HepG2 (cell line): ENCODE results near the gene CSTPP1. TPM values are rescaled to one million over a fixed set of nuclear protein-coding genes. Genes with fewer than 3 reads are reported as not detected.

Experiments used
- CBX5 ChIP-seq: sonication (generic); formaldehyde crosslinking; IDR thresholded peaks from 2 replicates; pipeline ENCODE4 v1.4.0; 2020; ENCODE audit warnings: missing genetic modification reagents, borderline replicate concordance
- CHCHD3 ChIP-seq: sonication (generic); formaldehyde crosslinking; IDR thresholded peaks from 2 replicates; pipeline ENCODE4 v1.8.0; 2022; ENCODE audit warnings: mild to moderate bottlenecking, missing genetic modification reagents, moderate library complexity
- EP300 ChIP-seq, 3 experiments: sonication (generic) in 1 of 3; formaldehyde crosslinking in 1 of 3; IDR thresholded peaks; 2 replicates each; pipeline versions ENCODE4 v1.5.1 to v1.6.1; 2011 to 2020; ENCODE audit warnings: low read depth in 2 of 3, low read length in 2 of 3, borderline replicate concordance in 1 of 3, improper control_type of control experiment in 1 of 3, mild to moderate bottlenecking in 1 of 3, missing genetic modification reagents in 1 of 3, moderate library complexity in 1 of 3
- FOXA3 ChIP-seq: IDR thresholded peaks from 2 replicates; pipeline ENCODE4 v1.6.1; 2016; ENCODE audit warnings: missing genetic modification reagents, missing compliant biosample characterization
- FOXJ3 ChIP-seq: sonication (generic); formaldehyde crosslinking; IDR thresholded peaks from 2 replicates; pipeline ENCODE4 v1.4.0; 2020; ENCODE audit warnings: missing genetic modification reagents, mild to moderate bottlenecking, borderline replicate concordance
- HNF4A ChIP-seq: sonication (generic); formaldehyde crosslinking; IDR thresholded peaks from 2 replicates; pipeline ENCODE4 v1.4.0; 2020; ENCODE audit warnings: missing genetic modification reagents
- ISL2 ChIP-seq: sonication (generic); formaldehyde crosslinking; IDR thresholded peaks from 2 replicates; pipeline ENCODE4 v1.5.0; 2020; ENCODE audit warnings: missing genetic modification reagents
- KDM3A ChIP-seq: IDR thresholded peaks from 2 replicates; pipeline ENCODE4 v1.6.1; 2018; ENCODE audit warnings: low read depth, missing compliant biosample characterization
- LCORL ChIP-seq, 2 experiments: fragments of 450-650 bp in 1 of 2; sonication (generic) in 1 of 2; formaldehyde crosslinking in 1 of 2; IDR thresholded peaks; 2 replicates each; pipeline versions ENCODE4 v1.5.0 to v1.6.1; 2017 to 2020; ENCODE audit warnings: antibody characterized with exemption in 1 of 2, missing genetic modification reagents in 1 of 2
- MED1 ChIP-seq: sonication (generic); formaldehyde crosslinking; IDR thresholded peaks from 2 replicates; pipeline ENCODE4 v1.4.0; 2020; ENCODE audit warnings: missing genetic modification reagents
- MNT ChIP-seq: fragments of 450-650 bp; IDR thresholded peaks from 2 replicates; pipeline ENCODE4 v1.6.1; 2016
- NFKBIZ ChIP-seq: IDR thresholded peaks from 2 replicates; pipeline ENCODE4 v1.6.1; 2018; ENCODE audit warnings: missing genetic modification reagents, missing compliant biosample characterization
- NR2F2 ChIP-seq: IDR thresholded peaks from 2 replicates; pipeline ENCODE4 v1.6.1; 2012; ENCODE audit warnings: low read depth, inconsistent platforms, borderline replicate concordance
- PBX3 ChIP-seq: sonication (generic); formaldehyde crosslinking; IDR thresholded peaks from 2 replicates; pipeline ENCODE4 v1.8.1; 2023; ENCODE audit warnings: missing genetic modification reagents, inconsistent platforms, borderline replicate concordance
- PPARG ChIP-seq: conservative IDR thresholded peaks from 2 replicates; pipeline ENCODE4 v1.6.1; 2016; ENCODE audit warnings: missing biosample characterization, missing genetic modification reagents
- RARA ChIP-seq: IDR thresholded peaks from 2 replicates; pipeline ENCODE4 v1.6.1; 2016; ENCODE audit warnings: missing genetic modification reagents, missing compliant biosample characterization
- SOX13 ChIP-seq, 3 experiments: fragments of 450-650 bp in 1 of 3; sonication (generic) in 1 of 3; formaldehyde crosslinking in 1 of 3; IDR thresholded peaks in 2 of 3; conservative IDR thresholded peaks in 1 of 3; 2 replicates each; pipeline versions ENCODE4 v1.5.0 to v1.6.1; 2016 to 2020; ENCODE audit warnings: antibody characterized with exemption in 1 of 3, mild to moderate bottlenecking in 1 of 3, missing compliant biosample characterization in 1 of 3, missing genetic modification reagents in 1 of 3, moderate library complexity in 1 of 3
- ZBTB3 ChIP-seq: sonication (generic); formaldehyde crosslinking; IDR thresholded peaks from 2 replicates; pipeline ENCODE4 v1.4.0; 2020; ENCODE audit warnings: low read depth, mild to moderate bottlenecking, moderate library complexity, missing genetic modification reagents, borderline replicate concordance
- ZNF281 ChIP-seq: sonication (generic); formaldehyde crosslinking; IDR thresholded peaks from 2 replicates; pipeline ENCODE4 v1.4.0; 2020; ENCODE audit warnings: missing genetic modification reagents, borderline replicate concordance
- ZNF33B ChIP-seq: sonication (generic); formaldehyde crosslinking; IDR thresholded peaks from 2 replicates; pipeline ENCODE4 v1.5.1; 2020; ENCODE audit warnings: mild to moderate bottlenecking, missing genetic modification reagents
- ZNF574 ChIP-seq: sonication (generic); formaldehyde crosslinking; IDR thresholded peaks from 2 replicates; pipeline ENCODE4 v1.4.0; 2020; ENCODE audit warnings: missing genetic modification reagents
- polyA plus RNA-seq, 8 experiments: library from polyadenylated mRNA; depleted of rRNA in 3 of 8; stranded (reverse) in 7 of 8; unstranded in 1 of 8; fragments of >200 nt; fragmentation: Illumina TruSeq in 4 of 8; extraction: Trizol in 4 of 8; gene quantifications; 2 replicates each; pipeline versions ENCODE4 v1.2.1 to v1.2.3, GENCODE V29; 2011 to 2016; ENCODE audit warnings: low read depth in 4 of 8, missing spikeins in 1 of 8, mixed read lengths in 1 of 8; ENCODE audit not compliant: insufficient read depth in 1 of 8
- total RNA-seq, 5 experiments: library from RNA; depleted of rRNA; stranded (reverse); fragments of >200 nt; fragmentation: Illumina TruSeq; extraction: Trizol; gene quantifications; 2 replicates each; pipeline ENCODE4 v1.2.3, GENCODE V29; 2016; ENCODE audit warnings: low read depth in 1 of 5

Gene CSTPP1
- total and polyA plus RNA-seq, 2 of the 13 experiments (the other 11 are each of a cell fraction or from before 2014, with no cell fraction given): 12.3 to 14.6 TPM

GRCh38 chr11:47177846-47178245, 241.3 kb downstream of the CSTPP1 start (continued):
- TF ChIP-seq ZNF281 (CRISPR knock-in tag) (peak; percentile 96), ZNF33B (CRISPR knock-in tag) (no peak), FOXJ3 (CRISPR knock-in tag) (0 out of 2 replicates have a peak, but pooled peaks have one; percentile 64), NFKBIZ (CRISPR knock-in tag) (peak; percentile 66; the same call in 1 of the 2 replicates), MNT (no peak), FOXA3 (peak; percentile 51; the same call in 1 of the 2 replicates), CBX5 (CRISPR knock-in tag) (no peak), SOX13 (IDR thresholded peaks at IDR 0.05) (no peak), SOX13 (CRISPR knock-in tag; conservative IDR thresholded peaks at IDR 0.05 in 1 of 2, IDR thresholded peaks at IDR 0.05 in 1 of 2) (peak in 1 of 2 experiments; percentile 45; a peak in 2 of 4 replicates), KDM3A (CRISPR knock-in tag) (0 out of 2 replicates have a peak, but pooled peaks have one; percentile 24), ISL2 (CRISPR knock-in tag) (peak; percentile 36; the same call in 1 of the 2 replicates), RARA (peak; percentile 96), ZNF574 (CRISPR knock-in tag) (peak; percentile 47), EP300 (IDR thresholded peaks at IDR 0.05; ENCODE audit: low read depth in 2 of 2, low read length in 2 of 2) (peak in 1 of 2 experiments; percentile 50; a peak in 2 of 4 replicates), EP300 (CRISPR knock-in tag; IDR thresholded peaks at IDR 0.05; ENCODE audit: borderline replicate concordance) (no peak; the same call in 1 of the 2 replicates), NR2F2 (peak; percentile 59), HNF4A (peak; percentile 82), PPARG (CRISPR knock-in tag) (peak; percentile 62; the same call in 1 of the 2 replicates), MED1 (CRISPR knock-in tag) (peak; percentile 82), ZBTB3 (CRISPR knock-in tag) (no peak), CHCHD3 (no peak), PBX3 (no peak), LCORL (IDR thresholded peaks at IDR 0.05) (no peak), LCORL (CRISPR knock-in tag; IDR thresholded peaks at IDR 0.05) (peak; percentile 75)
